ENCODE data around the gene HTRA1. TPM values are rescaled to one million over a fixed set of nuclear protein-coding genes. Genes with fewer than 3 reads are reported as not detected.

Gene HTRA1
- polyA plus RNA-seq, 1 donor from 2014 or later, result 1.4 TPM

DNA sequence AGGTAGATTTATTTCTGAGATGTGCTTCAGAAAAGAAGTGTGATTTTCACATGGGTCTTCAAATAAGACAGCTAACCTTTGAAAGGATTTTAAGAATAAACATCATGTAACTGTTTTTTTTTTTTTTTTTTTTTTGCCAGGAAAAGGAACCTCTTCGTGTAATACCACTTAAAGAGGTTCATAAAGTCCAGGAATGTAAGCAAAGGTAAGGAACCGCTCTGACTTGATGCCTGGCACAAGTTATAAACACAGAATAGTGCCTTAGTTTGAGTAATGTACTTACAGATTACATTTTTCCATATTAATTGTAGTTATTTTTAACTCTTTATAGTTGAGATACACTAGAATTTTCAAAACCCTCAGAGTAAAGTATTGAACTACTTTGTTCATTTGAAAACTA is 37.3 kb upstream of the HTRA1 start:
- Histone ChIP-seq H3K9me3 (ENCODE audit: low read length) (no peaks in the 10 kb centered on the region), H3K9me2 (ENCODE audit: insufficient read depth, low read length) (no peaks in the 10 kb centered on the region), H2AFZ (ENCODE audit: low read depth, low read length) (no peak overlapping the region), H3K4me3 (ENCODE audit: low read length) (no peak overlapping the region), H3K27me3 (ENCODE audit: insufficient read depth, low read depth, low read length) (no peaks in the 10 kb centered on the region), H3F3A (ENCODE audit: insufficient read depth, low read length, poor library complexity, severe bottlenecking) (no peaks in the 10 kb centered on the region), H3K27ac (ENCODE audit: low read length) (no peak overlapping the region), H3K4me2 (ENCODE audit: low read length) (no peak overlapping the region), H4K20me1 (ENCODE audit: insufficient read depth) (no peaks in the 10 kb centered on the region), H3K9ac (ENCODE audit: low read length) (no peak overlapping the region), H3K79me2 (replicated peaks; ENCODE audit: insufficient read depth, low read length) (no peaks in the 10 kb centered on the region), H3K36me3 (ENCODE audit: insufficient read depth, low read length) (no peaks in the 10 kb centered on the region)
- no peak for TF ChIP-seq RAD21 (conservative IDR thresholded peaks at IDR 0.05)
- TF ChIP-seq REST (IDR thresholded peaks at IDR 0.05; ENCODE audit: borderline replicate concordance), result no peak
- TF ChIP-seq SMC3 (conservative IDR thresholded peaks at IDR 0.05; ENCODE audit: poor library complexity), result no peak
- no peak for TF ChIP-seq EZH2 (IDR thresholded peaks at IDR 0.05; ENCODE audit: borderline replicate concordance, insufficient read depth, low read length, poor library complexity, severe bottlenecking)
- no peak for TF ChIP-seq MXI1 (conservative IDR thresholded peaks at IDR 0.05; ENCODE audit: poor library complexity, severe bottlenecking)
- TF ChIP-seq POLR2AphosphoS5 (IDR thresholded peaks at IDR 0.05), result no peak
- TF ChIP-seq TAF1 (IDR thresholded peaks at IDR 0.05; ENCODE audit: low read depth), result no peak

DNA sequence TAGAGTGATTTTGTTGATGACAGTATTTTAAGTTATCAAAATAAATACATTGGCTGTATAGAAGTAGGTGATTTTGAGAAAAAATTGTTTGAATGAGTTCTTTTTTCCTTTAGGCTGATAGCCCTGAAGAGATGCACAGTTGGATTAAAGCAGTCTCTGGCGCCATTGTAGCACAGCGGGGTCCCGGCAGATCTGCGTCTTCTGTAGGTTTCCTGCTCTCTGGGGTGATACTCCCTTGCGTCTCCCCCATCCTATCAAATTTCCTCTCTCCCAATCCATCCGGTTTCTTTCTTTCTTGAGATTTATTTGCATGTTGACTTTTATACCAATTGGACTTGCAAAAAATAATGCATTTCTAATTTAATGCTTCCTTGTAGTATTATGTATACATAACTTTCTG is 34.5 kb upstream of the HTRA1 start:
- Histone ChIP-seq H3K4me3 (ENCODE audit: low read length) (no peak overlapping the region), H3K9ac (ENCODE audit: low read length) (no peak overlapping the region), H3K9me3 (ENCODE audit: low read length) (no peaks in the 10 kb centered on the region), H4K20me1 (ENCODE audit: insufficient read depth) (no peaks in the 10 kb centered on the region), H2AFZ (ENCODE audit: low read depth, low read length) (no peak overlapping the region), H3K36me3 (ENCODE audit: insufficient read depth, low read length) (no peaks in the 10 kb centered on the region), H3K9me2 (ENCODE audit: insufficient read depth, low read length) (no peaks in the 10 kb centered on the region), H3K27me3 (ENCODE audit: insufficient read depth, low read depth, low read length) (no peaks in the 10 kb centered on the region), H3K4me2 (ENCODE audit: low read length) (no peak overlapping the region), H3K27ac (ENCODE audit: low read length) (no peak overlapping the region), H3F3A (ENCODE audit: insufficient read depth, low read length, poor library complexity, severe bottlenecking) (no peaks in the 10 kb centered on the region), H3K79me2 (replicated peaks; ENCODE audit: insufficient read depth, low read length) (no peaks in the 10 kb centered on the region)
- TF ChIP-seq SMC3 (conservative IDR thresholded peaks at IDR 0.05; ENCODE audit: poor library complexity) (no peak), CTCF (IDR thresholded peaks at IDR 0.05; ENCODE audit: poor library complexity, severe bottlenecking) (no peak), EP300 (conservative IDR thresholded peaks at IDR 0.05; ENCODE audit: poor library complexity, severe bottlenecking) (no peak), REST (IDR thresholded peaks at IDR 0.05; ENCODE audit: borderline replicate concordance) (no peak)
